ENCODE measurements around the gene FCER1G.
"Not testable (repeated sequence)": the region's sequence is repeated elsewhere in the genome, so short reads cannot be mapped to it uniquely, and the experiment has no call there.

The FCER1G gene

DNA sequence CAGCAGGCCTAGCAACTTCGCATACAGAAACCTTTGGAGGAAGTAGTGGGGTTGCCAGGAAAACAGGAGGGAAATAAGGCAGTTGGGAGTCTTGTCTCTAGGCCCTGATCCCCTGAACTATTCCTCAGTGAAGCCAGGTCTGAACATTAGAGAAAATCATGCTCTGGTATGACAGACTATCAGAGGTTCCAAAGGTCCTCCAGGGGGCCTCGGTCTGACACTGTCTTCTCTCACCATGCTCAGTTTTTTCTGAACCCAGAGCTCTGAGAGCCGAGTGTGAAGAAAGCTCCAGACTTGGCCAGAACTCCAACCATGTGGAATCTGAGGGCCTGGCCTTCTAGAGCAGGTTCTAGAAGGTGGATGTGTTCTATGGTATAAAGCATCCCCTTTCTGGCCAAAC, 14.8 kb downstream of the FCER1G start:
- DNase-seq, result no peak

DNA sequence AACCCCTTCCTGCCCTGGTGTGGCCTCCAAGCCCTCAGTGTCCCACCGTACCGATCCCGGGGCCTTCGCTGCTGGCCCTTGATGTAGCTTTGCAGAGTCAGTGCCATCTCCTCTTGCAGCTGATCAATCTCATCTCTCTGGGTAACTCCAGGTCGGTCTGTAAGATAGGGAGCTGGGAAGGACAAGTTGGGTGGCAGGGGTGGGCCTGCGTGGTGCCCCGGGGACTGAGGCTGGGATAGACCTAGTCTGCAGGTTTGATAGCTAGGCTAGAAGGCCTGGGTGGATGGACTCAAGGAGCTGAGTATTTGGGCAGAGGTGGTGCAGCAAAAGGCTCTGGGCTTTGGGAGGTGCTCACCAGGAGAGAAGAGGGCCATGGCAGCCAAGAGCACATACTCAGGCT, 15.7 kb downstream of the FCER1G start:
- no peak for DNase-seq

DNA sequence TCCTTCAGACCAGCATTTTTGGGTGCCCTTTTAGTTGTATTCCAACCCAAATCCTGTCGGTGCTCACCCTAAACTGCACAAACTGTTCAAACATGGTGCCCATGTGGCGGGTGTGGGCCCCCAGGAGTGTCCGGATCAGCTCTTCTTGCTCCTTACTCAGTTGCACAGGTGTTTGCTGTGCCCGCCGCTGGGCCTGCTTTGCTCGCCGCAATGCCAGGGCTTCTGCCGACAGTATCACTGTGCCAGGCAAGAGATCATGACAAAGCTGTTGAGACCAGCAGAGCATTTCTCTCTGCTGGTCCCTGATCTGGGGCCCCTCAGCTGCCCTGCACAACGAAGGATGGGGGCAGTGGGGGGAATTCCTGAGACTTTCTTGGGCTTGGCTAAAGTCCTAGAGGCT, 18.0 kb downstream of the FCER1G start:
- DNase-seq, result no peak

DNA sequence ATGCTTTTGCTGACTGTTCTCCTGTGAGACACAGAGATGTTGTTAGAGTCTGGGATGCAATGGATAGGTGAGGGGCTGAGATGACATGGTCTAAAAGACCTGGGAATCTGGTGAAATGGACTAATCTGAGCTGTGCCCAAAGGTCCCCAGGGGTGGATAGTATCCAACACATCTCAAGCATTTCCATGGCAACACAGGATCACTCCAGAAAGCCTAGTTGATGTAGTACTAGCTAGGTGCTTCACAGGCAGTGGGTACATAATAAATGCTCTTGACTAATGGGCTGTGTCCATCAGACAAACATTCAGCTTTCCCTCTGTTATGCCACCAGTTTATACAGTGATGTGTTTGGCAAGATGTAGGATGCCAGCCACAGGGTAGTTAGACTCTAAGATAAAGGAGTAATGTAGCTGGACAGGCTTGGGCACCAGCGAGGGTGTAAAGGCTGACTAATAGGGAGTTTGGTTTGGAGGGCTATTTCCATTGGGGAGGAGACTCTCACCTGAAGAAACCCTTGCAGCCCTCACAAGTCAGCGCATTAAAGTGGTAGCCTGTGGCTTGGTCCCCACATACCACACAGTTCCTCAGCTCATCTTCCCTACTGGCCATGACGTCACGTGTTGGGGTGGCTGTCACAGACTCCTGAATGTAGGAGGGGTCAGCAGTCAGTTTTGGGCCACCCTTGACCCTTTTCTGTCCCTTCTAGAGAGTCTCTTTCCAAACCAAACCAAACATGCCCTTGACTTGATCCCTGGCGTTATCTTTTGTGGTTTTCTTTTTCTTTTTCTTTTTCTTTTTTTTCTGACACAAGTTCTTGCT, 21.1 kb downstream of the FCER1G start:
- DNase-seq, result no peak

DNA sequence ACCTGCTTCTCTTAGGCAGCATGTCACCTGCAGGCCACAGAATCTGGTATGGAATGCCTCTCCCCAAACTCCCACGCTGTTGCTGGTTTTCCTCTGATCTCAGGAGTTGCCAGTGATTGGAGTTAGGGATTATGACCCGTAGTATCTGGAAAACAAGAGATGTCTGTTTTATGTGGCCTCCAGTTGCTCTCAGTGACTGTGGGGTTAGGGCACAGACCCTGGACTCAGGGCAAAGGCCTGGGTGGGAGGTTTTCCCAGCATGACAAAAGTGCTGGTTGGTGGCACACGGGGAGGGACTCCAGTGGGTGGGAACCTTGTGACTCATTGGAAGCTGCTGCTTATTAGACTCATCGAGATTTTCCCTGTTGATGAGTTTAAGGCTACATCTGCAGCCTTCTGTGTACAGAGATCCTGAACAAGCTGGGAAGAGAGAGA, 23.0 kb downstream of the FCER1G start, which contains the start of gene NR1I3:
Gene NR1I3 (minus strand): TSS at position 165 of the 435 bp plus-strand sequence. CDS start 1,638 bp downstream, outside the sequence.
- no peak for DNase-seq

GRCh38 chr1:161241682-161242081, 26.6 kb downstream of the FCER1G start:
- no peak for DNase-seq

- no peak for DNase-seq
Measured at GRCh38 chr1:161242313-161242712, 27.2 kb downstream of the FCER1G start.

DNA sequence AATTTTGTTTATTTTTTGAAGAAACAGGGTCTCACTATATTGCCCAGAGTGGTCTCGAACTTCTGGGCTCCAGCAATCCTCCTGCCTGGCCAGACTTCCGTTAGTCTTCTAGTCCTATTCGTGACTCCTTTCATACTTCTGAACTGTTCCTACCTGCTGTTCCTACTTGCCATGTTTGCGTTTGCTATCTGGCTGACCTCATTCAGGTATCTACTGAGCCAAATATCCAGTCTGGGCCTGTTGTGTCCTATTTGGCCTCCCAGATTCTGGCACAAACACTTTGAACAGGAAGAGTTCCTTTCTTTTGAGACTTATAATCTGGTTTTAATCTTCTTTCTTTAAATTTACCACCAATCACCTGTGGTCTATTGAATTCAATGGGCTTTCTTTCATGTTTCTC, 29.8 kb downstream of the FCER1G start:
- DNase-seq, result no peak

GRCh38 chr1:161250100-161250499, 35.0 kb downstream of the FCER1G start:
- not testable (repeated sequence) for DNase-seq

DNA sequence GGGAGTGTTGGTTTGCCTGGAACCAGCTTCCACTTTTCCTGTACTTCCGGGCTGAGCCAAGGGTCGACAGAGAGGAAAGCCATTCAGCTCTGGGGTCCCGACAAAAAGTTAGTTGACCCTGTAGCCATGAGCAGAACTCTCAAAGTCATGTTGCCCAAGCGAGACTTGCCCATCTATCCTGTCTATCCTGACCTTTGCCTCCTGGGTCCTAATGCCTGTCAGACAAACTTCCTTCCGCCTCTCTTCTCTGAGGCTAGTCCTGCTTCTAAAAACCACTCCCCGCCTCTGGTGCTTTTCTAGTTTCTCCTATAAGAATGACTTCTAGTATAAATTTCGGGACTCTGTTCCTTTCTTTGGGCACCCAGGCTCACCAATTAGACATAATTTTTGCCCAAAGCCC, 35.7 kb downstream of the FCER1G start:
- DNase-seq, result no peak

DNA sequence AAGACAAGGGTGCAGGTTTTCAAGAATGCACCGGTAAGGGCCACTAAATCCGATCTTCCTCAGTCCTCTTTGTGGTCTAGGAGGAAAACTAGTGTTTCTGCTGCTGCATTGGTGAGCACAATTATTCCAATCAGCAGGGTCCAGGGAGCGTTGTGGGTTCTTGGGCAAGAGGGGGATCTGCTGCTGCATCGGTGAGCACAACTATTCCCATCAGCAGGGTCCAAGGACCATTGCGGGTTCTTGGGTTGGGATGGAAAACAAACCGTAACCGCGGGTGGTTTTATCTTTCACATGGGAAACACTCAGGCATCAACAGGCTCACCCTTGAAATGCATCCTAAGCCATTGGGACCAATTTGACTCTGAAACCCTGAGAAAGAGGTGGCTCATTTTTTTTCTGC, 36.5 kb downstream of the FCER1G start:
- no peak for DNase-seq

DNA sequence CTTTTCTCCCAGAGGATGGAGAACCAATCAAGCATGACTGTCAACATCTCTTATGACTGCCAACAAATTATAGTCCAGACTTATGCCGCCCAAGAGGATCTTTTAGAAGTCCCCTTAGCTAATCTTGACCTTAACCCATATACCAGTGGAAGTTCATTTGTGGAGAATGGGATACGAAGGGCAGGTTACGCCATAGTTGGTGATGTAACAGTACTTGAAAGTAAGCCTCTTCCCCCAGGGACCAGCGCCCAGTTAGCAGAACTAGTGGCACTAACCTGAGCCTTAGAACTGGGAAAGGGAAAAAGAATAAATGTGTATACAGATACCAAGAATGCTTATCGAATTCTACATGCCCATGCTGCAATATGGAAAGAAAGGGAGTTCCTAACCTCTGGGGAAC, 40.2 kb downstream of the FCER1G start:
- DNase-seq, result not testable (repeated sequence)

GRCh38 chr1:161255955-161256520, 40.9 kb downstream of the FCER1G start:
- not testable (repeated sequence) for DNase-seq

DNA sequence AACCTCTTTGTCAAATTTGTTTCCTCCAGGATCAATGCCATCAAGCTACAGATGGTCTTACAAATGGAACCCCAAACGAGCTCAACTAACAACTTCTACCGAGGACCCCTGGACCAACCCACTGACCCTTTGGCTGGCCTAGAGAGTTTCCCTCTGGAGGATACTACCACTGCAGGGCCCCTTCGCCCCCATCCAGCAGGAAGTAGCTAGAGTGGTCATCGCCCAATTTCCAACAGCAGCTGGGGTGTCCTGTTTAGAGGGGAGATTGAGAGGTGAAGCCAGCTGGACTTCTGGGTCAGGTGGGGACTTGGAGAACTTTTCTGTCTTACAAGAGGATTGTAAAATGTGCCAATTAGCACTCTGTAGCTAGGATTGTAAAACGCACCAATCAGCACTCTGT, 42.0 kb downstream of the FCER1G start:
- DNase-seq, result not testable (repeated sequence)

DNA sequence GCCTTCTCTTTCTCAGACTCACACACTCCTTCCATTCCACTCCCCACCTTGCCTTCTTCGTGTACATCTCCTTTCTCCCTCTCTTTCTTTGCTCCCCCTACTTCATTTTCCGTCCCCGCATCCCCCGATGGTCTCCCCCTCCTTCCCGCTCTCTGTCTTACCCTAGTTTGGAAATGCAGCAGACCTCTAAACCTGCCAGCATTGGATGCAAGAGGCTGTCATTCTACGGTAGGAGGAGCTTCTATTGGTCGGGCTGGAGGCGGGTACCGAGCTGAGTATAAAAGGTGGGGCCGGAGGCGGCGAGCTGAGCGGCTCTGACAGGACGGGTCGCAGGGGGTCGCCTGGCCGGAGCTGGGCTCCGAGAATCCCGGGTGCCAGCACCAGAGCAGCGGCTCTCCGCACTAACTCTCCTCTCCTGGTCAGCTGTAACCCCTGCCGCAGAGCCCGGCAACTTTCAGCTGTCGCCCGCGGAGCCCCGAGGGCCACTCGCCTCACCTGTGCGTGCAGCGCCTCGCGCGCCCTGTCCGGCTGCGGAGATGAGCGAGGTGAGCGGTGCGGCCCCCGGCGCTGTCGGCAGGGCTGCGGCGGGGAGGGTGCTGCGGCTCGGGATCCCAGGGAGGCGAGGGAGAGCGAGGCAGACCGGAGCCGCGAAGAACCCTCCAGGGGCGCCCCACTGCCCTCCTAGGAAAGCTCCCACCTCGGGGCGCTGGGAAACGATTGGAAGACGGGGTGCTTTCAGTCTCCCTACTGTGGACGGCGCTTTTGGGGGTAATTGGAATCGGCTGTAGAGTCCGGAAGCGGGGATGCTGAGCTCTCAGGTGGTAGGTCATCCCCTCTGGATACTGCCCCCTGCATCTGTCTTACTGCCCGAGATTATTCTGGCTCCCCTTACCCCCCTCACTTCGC, 43.6 kb downstream of the FCER1G start, which contains the start of gene PCP4L1:
Gene PCP4L1 (plus strand): TSS at position 307 of the 906 bp plus-strand sequence. CDS start 230 bp downstream, at position 537.
- DNase-seq, result peak in 11 of 14 donors; percentile 1 to 47 (median 14)

DNA sequence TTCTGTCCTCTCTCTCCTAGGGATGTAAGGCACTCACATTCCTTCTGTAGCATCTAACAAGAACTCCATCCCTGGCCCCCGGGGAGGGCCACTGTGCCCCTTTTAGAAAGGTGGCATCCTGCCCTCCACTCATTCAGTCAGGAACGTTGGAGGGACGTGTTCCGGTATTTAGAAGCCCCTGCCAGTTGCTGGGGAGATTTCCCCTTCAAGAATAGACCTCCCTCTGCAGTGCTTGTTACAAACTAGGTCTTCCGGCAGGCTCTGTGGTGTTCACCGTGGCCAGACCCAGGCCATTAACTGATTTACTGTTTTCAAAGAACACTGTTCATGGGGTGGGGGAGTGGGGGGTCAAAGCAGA, 44.2 kb downstream of the FCER1G start:
- DNase-seq, result no peak

GRCh38 chr1:161259765-161260164, 44.7 kb downstream of the FCER1G start:
- DNase-seq, result no peak

GRCh38 chr1:161260376-161261260, 45.5 kb downstream of the FCER1G start:
- DNase-seq, result peak in 1 of 14 donors; percentile 1

- DNase-seq, result no peak
Measured at GRCh38 chr1:161261261-161262235, 46.5 kb downstream of the FCER1G start.

DNA sequence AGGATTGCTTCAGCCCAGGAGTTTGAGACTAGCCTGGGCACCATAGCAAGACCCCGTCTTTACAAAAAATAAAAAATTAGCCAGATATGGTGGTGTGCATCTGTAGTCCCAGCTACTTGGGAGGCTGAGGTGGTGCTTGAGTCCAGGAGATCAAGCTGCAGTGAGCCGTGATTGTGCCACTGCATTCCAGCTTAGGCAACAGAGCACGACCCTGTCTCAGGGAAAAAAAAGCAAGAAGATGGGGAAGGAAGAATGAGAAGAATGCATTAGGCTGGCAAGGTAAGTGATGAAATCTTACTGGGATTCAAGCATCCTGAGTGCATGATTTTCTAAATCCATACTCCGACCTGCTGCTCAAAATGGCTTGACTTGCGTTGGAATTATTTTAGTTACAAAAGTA, 50.2 kb downstream of the FCER1G start:
- no peak for DNase-seq

DNA sequence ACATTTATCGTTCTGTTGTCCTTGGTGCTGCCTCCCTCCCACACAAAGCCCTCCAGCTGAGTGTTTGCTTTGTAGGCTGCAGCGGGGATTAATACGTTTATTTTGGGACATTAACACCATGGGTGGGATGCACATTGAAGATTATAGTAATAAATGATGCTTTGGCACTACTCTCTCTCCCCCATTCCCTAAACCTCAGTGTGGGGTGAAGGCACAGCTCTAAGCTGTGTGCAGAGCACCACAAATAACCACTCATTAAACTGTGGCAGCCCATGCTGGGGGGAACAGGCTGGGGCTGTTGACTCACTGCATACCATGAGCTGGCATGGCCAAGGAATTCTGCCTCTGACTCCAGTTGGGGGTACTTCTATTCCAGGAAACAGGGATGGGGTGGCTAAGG, 51.1 kb downstream of the FCER1G start:
- DNase-seq, result no peak
